GM18909 (cell line): Measurements from ENCODE around the gene TBC1D16.
"Not testable (repeated sequence)": the region's sequence is repeated elsewhere in the genome, so short reads cannot be mapped to it uniquely, and the experiment has no call there.

ENCODE experiments used
- ATAC-seq: cut with Tn5 transposase; IDR thresholded peaks from one replicate; pipeline ENCODE4 v1.9.1; 2021; ENCODE audit warnings: mild to moderate bottlenecking; ENCODE audit not compliant: unreplicated experiment, poor library complexity

TBC1D16 gene

DNA sequence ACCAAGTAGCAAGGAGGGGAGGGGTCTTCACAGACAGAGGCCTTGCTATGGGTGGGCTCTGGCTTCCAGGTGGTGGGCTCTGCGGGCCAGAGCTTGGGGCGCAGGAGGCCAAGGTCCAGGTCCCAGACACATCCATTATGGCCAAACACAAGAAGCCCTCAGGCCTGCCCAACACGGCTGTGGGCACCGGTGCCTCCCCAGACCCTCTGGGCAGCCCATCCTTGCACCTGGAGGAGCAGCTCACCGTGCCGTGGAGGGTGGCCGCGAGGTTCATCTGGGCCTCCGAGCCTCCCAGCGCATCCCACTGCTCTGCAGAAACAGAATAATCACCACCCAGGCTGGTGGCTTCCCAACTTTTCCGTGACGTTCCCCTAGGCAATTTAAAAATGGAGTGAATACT, 55.9 kb downstream of the TBC1D16 start:
- ATAC-seq = no peak

DNA sequence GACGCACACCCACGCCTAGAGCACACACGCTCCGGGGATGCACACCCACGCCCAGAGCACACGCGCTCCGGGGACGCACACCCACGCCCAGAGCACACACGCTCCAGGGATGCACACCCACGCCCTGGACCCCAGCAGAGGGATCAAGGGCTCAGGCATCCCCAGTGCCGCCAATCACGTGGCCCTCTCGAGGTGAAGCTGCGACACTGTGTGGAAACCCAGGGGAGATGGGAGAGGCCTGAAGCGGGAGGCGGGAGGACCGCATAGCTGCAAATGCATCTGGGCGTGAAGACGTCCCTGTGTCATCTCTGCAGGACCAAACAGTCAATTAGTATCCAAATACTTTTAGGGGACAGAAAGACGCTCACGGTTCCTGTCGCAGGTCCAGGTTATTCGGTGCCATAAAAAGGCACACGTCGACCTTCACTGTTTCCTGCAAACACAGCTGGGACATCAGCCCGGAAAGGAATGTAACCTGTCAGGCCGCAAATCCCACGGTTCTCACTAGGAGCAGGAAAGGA, 56.4 kb downstream of the TBC1D16 start:
- ATAC-seq = no peak

DNA sequence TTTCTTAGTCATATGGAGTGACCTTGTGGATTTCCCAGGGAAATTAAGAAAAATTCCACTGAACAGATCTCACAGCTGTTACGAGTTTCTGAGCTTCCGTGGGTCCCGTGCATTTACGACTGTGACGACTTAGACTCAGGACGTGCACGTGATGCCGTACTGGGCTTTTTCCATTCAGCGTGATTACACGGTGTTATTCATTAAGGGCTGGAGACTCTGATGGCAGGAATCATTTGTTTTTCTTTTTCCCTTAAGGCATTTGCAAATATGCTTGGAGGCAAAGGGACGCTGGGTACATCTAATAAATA, 57.2 kb downstream of the TBC1D16 start:
- no peak for ATAC-seq

DNA sequence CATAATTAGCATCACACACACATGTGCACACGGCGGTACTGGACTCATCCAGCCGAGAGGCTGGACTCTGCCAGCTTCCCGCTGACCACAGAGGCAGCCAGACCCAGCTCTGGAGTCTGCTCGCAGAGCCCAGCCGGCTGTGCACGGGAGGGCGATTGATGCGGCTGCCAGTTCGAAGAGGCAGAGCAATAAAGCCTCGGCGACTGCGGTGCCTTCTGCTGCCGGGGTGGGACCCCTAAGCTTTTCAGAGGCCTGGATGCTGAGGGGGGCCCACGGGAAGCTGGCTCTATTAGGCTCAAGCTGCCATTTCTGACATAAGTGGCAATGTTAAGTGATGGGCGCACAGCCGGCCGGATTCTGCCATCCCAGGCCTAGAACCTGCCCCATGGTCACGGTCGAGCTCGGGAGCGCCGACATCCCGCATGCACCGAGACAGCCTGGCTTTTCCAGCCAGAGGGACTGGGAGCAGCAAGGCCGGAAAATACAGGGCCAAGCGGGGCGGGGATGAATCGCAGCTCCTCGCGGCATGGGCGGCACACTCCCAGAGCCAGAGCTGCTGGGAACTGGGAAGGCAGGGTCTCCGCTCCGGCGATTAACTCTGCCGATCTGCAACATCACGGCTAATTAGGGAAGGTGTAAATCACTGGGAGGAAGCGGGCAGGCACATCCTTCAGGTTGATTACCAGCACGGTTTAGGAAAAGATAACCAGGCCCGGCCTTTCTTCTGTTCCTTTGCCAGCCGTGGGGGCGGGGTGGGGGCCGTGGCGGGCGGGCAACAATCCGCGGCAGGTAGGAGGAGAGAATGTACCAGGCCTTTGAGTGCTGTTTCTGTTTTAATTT, 57.7 kb downstream of the TBC1D16 start:
- no peak for ATAC-seq

DNA sequence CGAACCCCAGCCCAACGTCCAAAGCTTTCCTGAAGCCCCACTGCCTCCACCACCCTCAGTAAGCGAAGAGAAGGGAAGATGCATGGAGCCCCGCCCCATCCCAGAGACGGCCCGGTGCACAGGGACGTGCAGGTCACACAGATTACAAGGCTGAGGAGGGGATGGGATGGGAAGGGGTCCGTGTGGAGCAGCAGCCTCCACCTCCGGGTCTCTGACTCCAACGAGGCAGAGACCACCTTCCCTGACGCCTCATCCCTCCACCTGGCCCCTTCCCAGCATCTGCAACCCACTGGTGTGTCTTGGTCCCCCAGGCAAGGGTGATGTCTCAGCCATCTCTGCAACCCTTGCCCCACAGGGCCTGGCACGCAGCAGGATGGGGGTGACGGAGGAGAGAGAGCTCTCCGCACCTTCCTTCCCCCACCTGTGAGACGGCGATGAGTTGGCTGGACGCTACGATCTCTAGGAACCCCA, 58.5 kb downstream of the TBC1D16 start:
- ATAC-seq = no peak

DNA sequence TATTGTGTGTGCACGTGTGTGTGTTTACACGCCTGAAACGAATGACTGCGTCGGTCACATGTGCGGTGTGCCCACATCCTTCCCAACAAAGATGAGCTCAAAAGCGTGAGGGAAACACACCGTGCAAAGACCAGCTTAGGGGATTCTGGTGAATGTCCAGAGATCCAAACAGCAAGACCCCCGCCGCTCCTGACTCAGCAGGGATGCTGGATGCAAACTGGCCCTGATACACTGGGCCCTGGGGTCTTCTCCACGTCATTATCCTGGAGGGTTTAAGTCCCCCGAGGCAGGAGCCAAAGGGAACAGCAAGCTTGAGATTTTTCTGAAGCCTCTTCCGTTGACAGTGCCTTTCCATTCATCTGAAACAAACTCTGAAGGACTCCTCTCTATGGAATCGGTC, 59.2 kb downstream of the TBC1D16 start:
- ATAC-seq = no peak

DNA sequence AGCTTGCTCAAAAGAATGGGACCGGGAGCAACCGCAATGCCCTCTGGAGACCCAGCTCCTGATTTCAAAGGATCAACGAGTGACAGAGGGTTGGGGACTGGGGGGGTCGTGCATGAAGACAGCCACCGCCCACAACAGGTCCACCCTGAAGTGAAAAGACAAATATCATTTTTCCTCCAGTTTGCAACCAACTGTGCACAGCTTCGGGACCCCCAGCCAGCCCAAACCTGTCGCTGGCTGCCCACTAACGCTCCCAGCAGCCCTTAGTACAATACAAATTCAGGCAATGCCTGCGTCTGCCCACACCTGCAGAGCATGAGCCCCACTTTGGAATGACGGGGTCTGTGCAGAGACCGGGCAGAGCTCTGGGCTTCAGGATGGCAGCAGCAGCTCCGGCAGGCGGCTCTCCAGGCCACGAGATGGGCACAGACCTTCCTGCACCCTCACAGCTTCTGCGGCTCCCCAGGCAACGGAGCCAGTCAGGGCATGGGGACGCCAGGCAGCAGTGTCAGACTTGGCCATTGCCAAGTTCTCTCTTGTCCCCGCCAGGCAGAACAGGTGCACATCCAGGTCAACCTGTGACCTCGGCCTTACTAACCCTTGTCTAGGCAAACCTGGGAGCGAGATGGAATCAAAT, 60.1 kb downstream of the TBC1D16 start:
- ATAC-seq = no peak

DNA sequence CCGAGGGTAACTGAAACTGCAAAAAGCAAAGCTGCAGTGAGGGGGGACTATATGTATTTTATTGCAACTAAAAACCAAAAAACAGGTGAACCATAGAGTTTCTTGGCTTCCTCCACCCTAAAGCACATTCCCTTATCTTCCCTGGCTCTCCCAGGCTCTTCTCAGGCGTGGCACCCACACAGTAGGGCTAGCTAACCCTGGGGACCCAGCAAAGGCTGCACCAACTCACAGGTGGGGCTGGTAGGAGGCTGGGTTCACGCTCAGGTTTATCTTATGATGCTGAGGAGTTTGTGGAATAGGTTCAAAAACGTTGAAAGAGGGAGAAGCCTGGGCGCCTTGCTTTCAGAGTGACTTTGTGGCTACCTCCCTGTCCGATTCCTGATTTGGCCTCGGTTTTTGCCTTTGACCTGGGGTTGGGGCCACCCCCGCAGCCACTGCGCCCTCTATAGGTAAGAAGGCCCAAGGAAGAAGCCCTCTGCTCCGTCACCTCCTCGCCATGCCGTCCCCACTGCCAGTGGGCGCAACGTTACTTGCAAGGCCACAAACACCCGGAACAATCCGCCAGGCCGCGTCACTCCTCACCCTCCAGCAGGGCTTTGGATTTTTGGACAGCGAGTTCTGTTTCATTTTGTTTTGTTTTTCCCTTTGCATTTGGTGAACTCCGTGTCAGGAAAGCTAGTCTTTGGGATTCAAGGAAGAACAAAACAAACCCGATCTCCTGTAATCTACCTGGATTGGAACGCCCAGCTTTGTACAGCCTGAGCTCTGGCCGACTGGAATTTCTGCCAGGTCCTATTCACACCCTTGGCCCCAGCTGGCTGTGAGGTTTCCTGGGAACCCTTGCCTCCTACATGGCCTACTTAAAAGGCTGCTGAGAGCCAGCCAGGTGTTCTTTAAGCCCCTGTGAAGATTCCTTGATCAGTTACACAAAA, 60.8 kb downstream of the TBC1D16 start:
- no peak for ATAC-seq

DNA sequence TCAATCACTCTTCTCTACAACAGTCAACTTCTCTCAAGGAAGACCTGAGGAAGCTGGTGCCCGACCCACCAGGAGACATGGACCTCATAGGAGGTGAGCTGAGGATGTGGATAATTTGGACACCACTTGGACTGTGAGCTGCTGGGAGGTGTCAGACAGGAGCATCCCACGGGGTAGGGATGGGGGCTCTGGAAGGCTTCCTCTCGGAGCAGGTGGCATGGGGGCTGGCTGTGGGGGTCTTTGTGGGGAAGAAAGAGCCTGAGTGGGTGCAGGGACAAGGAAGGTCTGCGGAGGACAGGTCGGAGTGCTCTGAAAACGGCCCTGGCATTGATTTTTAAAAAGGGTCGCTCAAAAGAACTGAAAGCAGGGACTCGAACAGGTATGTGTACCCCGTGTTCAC, 64.0 kb downstream of the TBC1D16 start:
- no peak for ATAC-seq

DNA sequence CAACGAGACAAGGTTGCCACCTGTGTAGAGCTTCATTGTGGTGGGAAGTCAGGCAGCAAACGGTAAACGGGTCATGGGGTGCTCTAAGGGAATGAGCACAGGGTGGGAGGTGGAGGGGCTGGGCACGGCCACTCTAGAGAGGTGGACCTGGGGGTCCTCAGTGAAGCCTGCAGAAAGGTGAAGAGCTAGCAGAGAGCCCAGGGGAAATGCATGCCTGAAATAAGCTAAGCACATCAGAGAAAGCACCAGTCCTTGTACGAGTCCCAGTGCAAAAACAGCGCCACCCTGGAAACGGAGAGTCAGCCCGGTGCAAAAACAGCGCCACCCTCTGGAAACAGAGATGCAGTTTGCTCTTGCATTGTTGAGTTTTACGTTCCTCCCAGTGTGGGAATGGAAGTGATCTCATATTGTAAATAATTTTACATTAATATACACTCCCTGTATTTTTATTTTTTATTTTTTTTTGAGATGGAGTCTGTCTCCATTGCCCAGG, 65.0 kb downstream of the TBC1D16 start:
- ATAC-seq = no peak

DNA sequence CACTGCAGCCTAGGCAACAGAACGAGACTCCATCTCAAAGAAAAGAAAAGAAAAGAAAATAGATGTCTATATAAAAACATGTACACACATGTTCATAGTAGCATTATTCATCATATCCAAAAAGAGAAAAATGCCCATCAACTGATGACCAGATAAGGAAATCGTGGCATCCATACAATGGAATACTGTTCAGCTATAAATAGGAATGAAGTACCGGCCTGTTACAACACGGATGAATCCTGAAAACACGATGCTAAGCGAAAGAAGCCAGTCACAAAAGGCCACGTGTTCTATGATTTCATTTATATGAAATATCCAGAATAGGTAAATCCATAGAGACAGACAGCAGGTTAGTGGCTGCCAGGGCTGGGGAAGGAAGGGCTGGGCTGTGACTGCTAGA, 65.8 kb downstream of the TBC1D16 start:
- ATAC-seq = no peak

DNA sequence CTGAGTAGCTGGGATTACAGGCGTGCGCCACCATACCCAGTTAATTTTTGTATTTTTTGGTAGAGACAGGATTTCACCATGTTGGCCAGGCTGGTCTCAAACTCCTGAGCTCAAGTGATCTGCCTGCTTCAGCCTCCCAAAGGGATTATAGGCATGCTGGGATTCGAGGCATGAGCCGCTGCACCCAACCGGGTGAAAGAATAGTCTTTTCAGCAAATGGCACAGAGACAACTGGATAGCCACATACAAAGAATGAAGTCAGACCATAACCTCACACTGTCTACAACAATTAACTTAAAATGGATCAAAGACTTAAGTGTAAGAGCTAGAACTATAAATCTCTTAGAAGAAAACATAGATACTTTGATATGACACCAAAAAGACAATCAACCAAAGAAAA, 67.6 kb downstream of the TBC1D16 start:
- ATAC-seq = no peak

DNA sequence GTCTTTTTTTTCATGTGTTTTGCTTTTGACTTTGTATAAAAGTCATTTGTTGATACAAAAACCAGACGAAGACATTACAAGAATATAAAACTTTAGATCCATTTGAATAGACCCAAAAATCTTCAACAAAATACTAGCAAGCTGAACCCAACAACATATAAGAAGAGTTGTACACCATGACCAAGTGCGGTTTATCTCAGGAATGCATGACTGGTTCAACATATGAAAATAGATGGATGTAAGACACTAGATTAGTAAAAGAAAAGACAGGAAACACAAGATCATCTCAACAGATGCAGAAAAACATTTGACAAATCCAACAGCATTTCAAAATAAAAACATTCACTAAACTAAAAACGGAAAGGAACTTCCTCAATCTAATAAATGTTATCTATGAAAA, 69.0 kb downstream of the TBC1D16 start:
- no peak for ATAC-seq

DNA sequence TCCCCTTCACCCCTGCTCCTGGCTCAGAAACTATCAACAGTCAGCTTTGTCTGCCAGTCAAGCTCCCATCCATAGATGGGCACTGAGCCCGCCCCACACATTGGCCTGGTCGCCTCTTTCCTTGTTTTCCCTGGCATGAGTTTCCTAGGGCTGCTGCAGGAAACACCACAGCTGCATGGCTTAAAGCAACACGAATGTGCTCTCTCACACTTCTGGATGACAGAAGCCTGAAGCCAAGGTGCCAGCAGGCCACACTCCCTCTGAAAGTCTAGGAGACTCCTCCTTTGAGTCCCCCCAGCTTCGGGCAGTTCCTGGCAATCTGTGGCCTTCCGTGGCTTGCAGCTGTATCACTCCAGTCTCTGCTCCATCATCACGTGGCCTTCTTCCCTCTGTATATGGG, 69.9 kb downstream of the TBC1D16 start:
- ATAC-seq = no peak

DNA sequence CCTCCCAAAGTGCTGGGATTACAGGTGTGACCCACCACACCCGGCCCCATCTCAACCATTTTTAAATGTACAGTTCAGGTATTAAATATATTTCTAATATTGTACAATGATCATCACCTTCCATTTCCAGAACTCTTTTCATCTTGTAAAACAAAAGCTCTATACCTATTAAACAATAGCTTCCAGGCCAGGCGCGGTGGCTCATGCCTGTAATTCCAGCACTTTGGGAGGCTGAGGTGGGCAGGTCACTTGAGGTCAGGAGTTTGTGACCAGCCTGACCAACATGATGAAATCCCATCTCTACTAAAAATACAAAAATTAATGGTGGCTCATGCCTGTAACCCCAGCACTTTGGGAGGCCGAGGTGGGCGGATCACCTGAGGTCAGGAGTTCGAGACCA, 73.2 kb downstream of the TBC1D16 start:
- ATAC-seq = not testable (repeated sequence)

DNA sequence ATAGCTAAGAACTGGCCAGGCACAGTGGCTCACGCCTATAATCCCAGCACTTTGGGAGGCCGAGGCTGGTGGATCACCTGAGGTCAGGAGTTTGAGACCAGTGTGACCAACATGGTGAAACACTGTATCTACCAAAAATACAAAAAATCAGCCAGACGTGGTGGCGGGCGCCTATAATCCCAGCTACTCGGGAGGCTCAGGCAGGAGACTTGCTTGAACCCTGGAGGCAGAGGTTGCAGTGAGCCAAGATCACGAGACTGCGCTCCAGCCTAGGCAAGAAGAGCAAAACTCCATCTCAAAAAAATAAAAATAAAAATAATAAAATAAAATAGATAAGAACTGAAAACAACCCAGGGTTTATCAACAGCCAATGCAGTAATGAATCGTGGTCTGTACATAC, 74.1 kb downstream of the TBC1D16 start:
- ATAC-seq = not testable (repeated sequence)

DNA sequence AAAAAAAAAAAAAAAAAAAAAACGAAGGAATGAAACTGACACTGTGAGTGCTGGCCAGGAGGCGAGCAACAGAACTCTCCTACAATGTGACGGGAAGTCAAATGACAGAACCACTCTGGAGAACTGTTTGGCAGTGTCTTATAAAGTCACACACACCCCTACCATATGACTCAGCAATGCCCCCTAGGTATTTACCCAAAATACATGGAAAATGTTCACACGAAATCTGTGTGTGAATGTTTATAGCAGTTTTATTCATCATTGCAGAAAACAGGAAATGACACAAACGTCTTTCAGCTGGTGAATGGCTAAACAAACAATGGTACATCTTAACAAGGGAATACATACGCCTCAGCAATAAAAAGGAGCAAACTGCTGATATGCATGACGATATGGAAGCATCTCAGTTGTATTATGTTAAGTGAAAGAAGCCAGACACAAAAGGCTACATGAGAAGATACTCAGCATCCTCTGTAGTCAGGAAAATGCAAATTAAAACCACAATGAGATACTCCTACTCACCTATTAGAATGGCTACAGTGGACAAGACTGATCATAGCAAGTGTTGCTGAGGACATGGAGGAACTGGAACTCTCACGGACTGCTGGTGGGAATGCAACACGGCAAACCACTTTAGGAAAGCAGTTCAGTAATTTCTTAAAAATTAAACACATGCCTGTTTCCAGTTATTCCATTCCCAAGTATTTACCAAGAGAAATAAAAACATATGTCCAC, 74.7 kb downstream of the TBC1D16 start:
- ATAC-seq = no peak

DNA sequence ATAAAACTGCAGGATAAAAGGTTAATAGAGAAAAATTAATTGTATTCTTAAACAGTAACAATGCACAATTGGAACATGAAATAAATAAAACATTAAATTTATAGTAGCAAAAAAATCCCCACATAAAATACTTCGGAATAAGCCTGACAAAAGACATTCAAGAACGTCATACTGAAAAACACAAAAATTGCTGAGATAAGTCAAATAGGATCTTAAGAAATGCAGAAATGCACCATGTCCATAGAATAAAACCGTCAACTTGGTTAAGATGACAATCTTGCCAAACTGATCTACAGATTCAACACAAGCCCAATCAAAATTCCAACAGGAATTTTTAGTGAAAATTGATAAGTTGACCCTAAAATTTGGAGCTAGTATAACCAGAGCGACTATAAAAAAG, 76.6 kb downstream of the TBC1D16 start:
- ATAC-seq = no peak

DNA sequence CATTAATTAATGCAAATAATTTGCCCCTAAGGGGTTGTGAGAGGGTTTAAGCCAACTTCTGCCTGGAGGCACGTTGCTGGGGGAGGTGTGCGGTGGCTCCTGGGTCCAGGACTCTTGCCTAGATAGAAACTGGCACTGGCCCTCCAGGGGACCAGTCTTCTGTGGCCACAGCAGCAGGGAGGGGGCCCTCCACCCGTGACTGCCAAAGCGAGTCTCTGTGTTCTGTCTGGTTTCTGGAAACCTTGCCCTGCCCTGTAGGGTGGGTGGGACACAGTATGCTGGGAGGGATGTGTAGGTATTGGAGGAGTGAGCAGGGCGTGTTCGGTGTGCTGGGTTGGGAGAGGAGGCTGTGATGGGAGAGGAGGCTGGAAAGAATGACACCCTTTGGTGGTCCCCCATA, 78.8 kb downstream of the TBC1D16 start:
- ATAC-seq = no peak

DNA sequence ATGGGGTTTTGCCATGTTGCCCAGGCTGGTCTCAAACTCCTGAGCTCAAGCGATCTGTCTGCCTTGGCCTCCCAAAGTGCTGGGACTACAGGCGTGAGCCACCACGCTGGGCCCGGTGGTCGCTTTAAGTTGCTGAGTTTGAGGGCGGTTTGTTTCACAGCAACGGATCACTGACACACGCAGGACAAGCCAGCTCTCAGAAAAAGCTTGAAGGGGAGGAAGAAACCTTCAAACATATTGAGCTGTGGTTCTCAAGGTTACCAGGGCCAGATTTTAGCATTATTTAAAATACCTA, 79.3 kb downstream of the TBC1D16 start:
- not testable (repeated sequence) for ATAC-seq
